WTC11 (cell line): ENCODE results near the gene IBA57. TPM values are rescaled to one million over a fixed set of nuclear protein-coding genes. Genes with fewer than 3 reads are reported as not detected.

Experiments
- ATAC-seq: fragments of 200-7000 bp; cut with Tn5 transposase; 2 replicates; pipeline ENCODE4 v1.10.0; 2021; ENCODE audit warnings: mild to moderate bottlenecking, moderate library complexity
- Bru-seq: library from RNA; stranded (reverse); fragments of 400-500 nt; gene quantifications from one replicate; lab custom pipeline; 2021; lab: Mats Ljungman, UMichigan
- CTCF ChIA-PET: fragments of 300-600 bp; sonication (Branson Sonifier 250); formaldehyde crosslinking; loops from one replicate; lab custom pipeline; 2021; ENCODE audit warnings: antibody characterized with exemption; lab: Charles Lee
- POLR2A ChIA-PET: fragments of 350-600 bp; sonication (Branson Sonifier 250); formaldehyde crosslinking; loops from one replicate; lab custom pipeline; 2021; ENCODE audit warnings: antibody characterized with exemption; lab: Charles Lee
- DNase-seq: peaks from one replicate; pipeline ENCODE4 v3.0.0; 2021; ENCODE audit warnings: low spot score
- H3K27ac Mint-ChIP-seq: 2 replicates; pipeline ENCODE4 v1.8.0; 2021; ENCODE audit warnings: mixed read lengths
- H3K27me3 Mint-ChIP-seq: 2 replicates; pipeline ENCODE4 v1.8.0; 2021; ENCODE audit warnings: low read depth, mild to moderate bottlenecking, moderate library complexity, mixed read lengths
- H3K36me3 Mint-ChIP-seq: 2 replicates; pipeline ENCODE4 v1.8.0; 2021; ENCODE audit warnings: mixed read lengths
- H3K4me1 Mint-ChIP-seq: 2 replicates; pipeline ENCODE4 v1.8.0; 2022; ENCODE audit warnings: mixed read lengths
- H3K4me3 Mint-ChIP-seq: 2 replicates; pipeline ENCODE4 v1.8.0; 2021; ENCODE audit warnings: mild to moderate bottlenecking, moderate library complexity, mixed read lengths
- H3K9me3 Mint-ChIP-seq: 2 replicates; pipeline ENCODE4 v1.8.0; 2021; ENCODE audit warnings: mixed read lengths
- CTCF ChIP-seq: fragments of 200-600 bp; IDR thresholded peaks from 2 replicates; pipeline ENCODE4 v1.8.0; 2022; ENCODE audit warnings: antibody characterized with exemption
- ELF4 ChIP-seq: sonication (generic); formaldehyde crosslinking; IDR thresholded peaks from 2 replicates; pipeline ENCODE4 v1.8.1; 2022; ENCODE audit warnings: low read depth, mild to moderate bottlenecking, moderate library complexity, missing genetic modification reagents
- FOXJ3 ChIP-seq: sonication (generic); formaldehyde crosslinking; IDR thresholded peaks from 2 replicates; pipeline ENCODE4 v1.9.0; 2021; ENCODE audit warnings: missing genetic modification reagents, mild to moderate bottlenecking, borderline replicate concordance
- FOXP1 ChIP-seq: sonication (generic); formaldehyde crosslinking; IDR thresholded peaks from 2 replicates; pipeline ENCODE4 v1.8.0; 2022; ENCODE audit warnings: missing genetic modification reagents, mild to moderate bottlenecking, moderate library complexity, borderline replicate concordance
- GABPB1 ChIP-seq: sonication (generic); formaldehyde crosslinking; IDR thresholded peaks from 2 replicates; pipeline ENCODE4 v1.8.1; 2023; ENCODE audit warnings: mild to moderate bottlenecking, missing genetic modification reagents
- GRHL2 ChIP-seq: fragments of 250-450 bp; sonication (Bioruptor Pico); IDR thresholded peaks from 2 replicates; pipeline ENCODE4 v1.8.0; 2022; ENCODE audit warnings: mild to moderate bottlenecking, moderate library complexity; ENCODE audit not compliant: insufficient replicate concordance, severe bottlenecking
- JUN ChIP-seq: sonication (generic); formaldehyde crosslinking; IDR thresholded peaks from 2 replicates; pipeline ENCODE4 v1.8.0; 2023; ENCODE audit warnings: mild to moderate bottlenecking, missing genetic modification reagents
- MLX ChIP-seq: sonication (generic); formaldehyde crosslinking; IDR thresholded peaks from 2 replicates; pipeline ENCODE4 v1.8.1; 2023; ENCODE audit warnings: mild to moderate bottlenecking, missing genetic modification reagents, moderate library complexity
- MXD4 ChIP-seq: fragments of 250-450 bp; sonication (Bioruptor Pico); IDR thresholded peaks from 2 replicates; pipeline ENCODE4 v1.8.0; 2021; ENCODE audit warnings: mild to moderate bottlenecking, moderate library complexity, borderline replicate concordance
- NFE2L1 ChIP-seq: sonication (generic); formaldehyde crosslinking; IDR thresholded peaks from 2 replicates; pipeline ENCODE4 v1.8.1; 2023; ENCODE audit warnings: missing genetic modification reagents
- NR1H2 ChIP-seq: sonication (generic); formaldehyde crosslinking; IDR thresholded peaks from 2 replicates; pipeline ENCODE4 v1.9.0; 2021; ENCODE audit warnings: mild to moderate bottlenecking, moderate library complexity, missing genetic modification reagents
- NR3C1 ChIP-seq: sonication (generic); formaldehyde crosslinking; conservative IDR thresholded peaks from 2 replicates; pipeline ENCODE4 v1.8.1; 2023; ENCODE audit warnings: low read depth, mild to moderate bottlenecking, missing genetic modification reagents
- PRRX2 ChIP-seq: fragments of 250-450 bp; sonication (Bioruptor Pico); IDR thresholded peaks from 2 replicates; pipeline ENCODE4 v1.8.0; 2021; ENCODE audit warnings: mild to moderate bottlenecking
- STAT6 ChIP-seq: sonication (generic); formaldehyde crosslinking; conservative IDR thresholded peaks from 2 replicates; pipeline ENCODE4 v1.8.1; 2023; ENCODE audit warnings: mild to moderate bottlenecking, low read depth, missing genetic modification reagents, moderate library complexity
- TCF7 ChIP-seq: sonication (generic); formaldehyde crosslinking; IDR thresholded peaks from 2 replicates; pipeline ENCODE4 v1.8.0; 2022; ENCODE audit warnings: mild to moderate bottlenecking, low read depth, missing genetic modification reagents, moderate library complexity
- TEAD4 ChIP-seq: sonication (generic); formaldehyde crosslinking; IDR thresholded peaks from 2 replicates; pipeline ENCODE4 v1.8.0; 2022; ENCODE audit warnings: mild to moderate bottlenecking, missing genetic modification reagents
- ZBTB21 ChIP-seq: sonication (generic); formaldehyde crosslinking; IDR thresholded peaks from 2 replicates; pipeline ENCODE4 v1.8.1; 2023; ENCODE audit warnings: mild to moderate bottlenecking, missing genetic modification reagents, borderline replicate concordance
- ZNF232 ChIP-seq: sonication (generic); formaldehyde crosslinking; IDR thresholded peaks from 2 replicates; pipeline ENCODE4 v1.8.0; 2022; ENCODE audit warnings: mild to moderate bottlenecking, missing genetic modification reagents
- ZNF263 ChIP-seq: sonication (generic); formaldehyde crosslinking; IDR thresholded peaks from 2 replicates; pipeline ENCODE4 v1.8.1; 2022; ENCODE audit warnings: low read depth, mild to moderate bottlenecking, moderate library complexity, missing genetic modification reagents
- ZNF396 ChIP-seq: fragments of 250-450 bp; sonication (Bioruptor Pico); IDR thresholded peaks from 2 replicates; pipeline ENCODE4 v1.8.0; 2021; ENCODE audit warnings: mild to moderate bottlenecking, moderate library complexity, borderline replicate concordance
- ZNF423 ChIP-seq: fragments of 250-450 bp; sonication (Bioruptor Pico); IDR thresholded peaks from 2 replicates; pipeline ENCODE4 v2.1.2; 2022; ENCODE audit warnings: mild to moderate bottlenecking, moderate library complexity
- long read RNA-seq, 3 experiments: library from RNA in 1 of 3; library from capped mRNA in 1 of 3; library from polyadenylated mRNA in 1 of 3; unstranded in 2 of 3; stranded (forward) in 1 of 3; transcript quantifications; one replicate each; pipeline ENCODE4 v2.0.0, GENCODE V29; 2021
- total RNA-seq: library from RNA; stranded (reverse); gene quantifications from 3 replicates; pipeline ENCODE4 v1.2.3, GENCODE V29; 2021
- TF ChIP-seq, protein P1 (sequence below): sonication (generic); formaldehyde crosslinking; IDR thresholded peaks from 2 replicates; pipeline ENCODE4 v1.8.1; 2023; ENCODE audit warnings: mild to moderate bottlenecking, missing genetic modification reagents, moderate library complexity
- TF ChIP-seq, protein P2 (sequence below): sonication (generic); formaldehyde crosslinking; IDR thresholded peaks from 2 replicates; pipeline ENCODE4 v1.8.1; 2022; ENCODE audit warnings: mild to moderate bottlenecking, moderate library complexity, missing genetic modification reagents
- TF ChIP-seq, protein P3 (sequence below): sonication (generic); formaldehyde crosslinking; IDR thresholded peaks from 2 replicates; pipeline ENCODE4 v1.8.0; 2022; ENCODE audit warnings: mild to moderate bottlenecking, missing genetic modification reagents
- TF ChIP-seq, protein P4 (sequence below): sonication (generic); formaldehyde crosslinking; IDR thresholded peaks from 2 replicates; pipeline ENCODE4 v1.8.1; 2023; ENCODE audit warnings: mild to moderate bottlenecking, missing genetic modification reagents

IBA57 gene
- total RNA-seq: 11.4 to 12.5 TPM (median 12.1 TPM) in 3 replicates
- Bru-seq, nascent RNA: percentile 59 among the genes with signal in this experiment
- long read RNA-seq, experiment 1, full-length matches to known transcripts: 17 of 23 reads
- long read RNA-seq, experiment 1, partial matches to known transcripts: 1 of 23 reads
- long read RNA-seq, experiment 1, other reads (novel, unspliced or antisense): 5 of 23 reads
- long read RNA-seq, experiment 2, full-length matches to known transcripts: 4 of 13 reads
- long read RNA-seq, experiment 2, partial matches to known transcripts: 0 of 13 reads
- long read RNA-seq, experiment 2, other reads (novel, unspliced or antisense): 9 of 13 reads
- long read RNA-seq, experiment 3, full-length matches to known transcripts: 1 of 1 reads
- long read RNA-seq, experiment 3, partial matches to known transcripts: 0 of 1 reads
- long read RNA-seq, experiment 3, other reads (novel, unspliced or antisense): 0 of 1 reads

- Mint-ChIP-seq H3K4me1 (peaks cover 13% of the 10 kb centered on the region; the same call in 1 of the 2 replicates), H3K36me3 (no peaks in the 10 kb centered on the region), H3K4me3 (peak within 1 kb of the TSS; percentile 85), H3K27ac (peak within 1 kb of the TSS; percentile 98), H3K9me3 (no peaks in the 10 kb centered on the region), H3K27me3 (peaks cover 6% of the 10 kb centered on the region; the same call in 1 of the 2 replicates)
- POLR2A ChIA-PET: interaction anchor here (0.6 to 1.3 kb wide), 6 partner anchors 8 to 299 kb away, joined by 3 to 11 read pairs (median 3); partner anchors contain the start of gene ARF1
- peak; percentile 99 for DNase-seq
- CTCF ChIA-PET: interaction anchor here (0.6 to 4.3 kb wide), 26 partner anchors 9 to 1968 kb away, joined by 3 to 39 read pairs (median 5); partner anchors contain the start of genes ARF1, GJC2 and GUK1
- peak; percentile 94 for ATAC-seq
- TF ChIP-seq ZNF423 (CRISPR knock-in tag): peak; percentile 24; the same call in 1 of the 2 replicates
- 0 out of 2 replicates have a peak, but pooled peaks have one; percentile 41 for TF ChIP-seq ZNF232 (CRISPR knock-in tag)
- TF ChIP-seq MLX (CRISPR knock-in tag): no peak
- no peak for TF ChIP-seq TCF7
- TF ChIP-seq ZNF263 (CRISPR knock-in tag): no peak
- TF ChIP-seq TEAD4 (CRISPR knock-in tag): no peak
- TF ChIP-seq ELF4 (CRISPR knock-in tag): no peak
- TF ChIP-seq, protein P1, sequence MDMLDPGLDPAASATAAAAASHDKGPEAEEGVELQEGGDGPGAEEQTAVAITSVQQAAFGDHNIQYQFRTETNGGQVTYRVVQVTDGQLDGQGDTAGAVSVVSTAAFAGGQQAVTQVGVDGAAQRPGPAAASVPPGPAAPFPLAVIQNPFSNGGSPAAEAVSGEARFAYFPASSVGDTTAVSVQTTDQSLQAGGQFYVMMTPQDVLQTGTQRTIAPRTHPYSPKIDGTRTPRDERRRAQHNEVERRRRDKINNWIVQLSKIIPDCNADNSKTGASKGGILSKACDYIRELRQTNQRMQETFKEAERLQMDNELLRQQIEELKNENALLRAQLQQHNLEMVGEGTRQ (CRISPR knock-in tag): no peak
- no peak for TF ChIP-seq ZNF396 (CRISPR knock-in tag)
- peak; percentile 71 for TF ChIP-seq CTCF
- peak; percentile 97 for TF ChIP-seq ZBTB21 (CRISPR knock-in tag)
- no peak; the same call in 1 of the 2 replicates for TF ChIP-seq NFE2L1
- no peak for TF ChIP-seq NR1H2 (CRISPR knock-in tag)
- TF ChIP-seq, protein P2, sequence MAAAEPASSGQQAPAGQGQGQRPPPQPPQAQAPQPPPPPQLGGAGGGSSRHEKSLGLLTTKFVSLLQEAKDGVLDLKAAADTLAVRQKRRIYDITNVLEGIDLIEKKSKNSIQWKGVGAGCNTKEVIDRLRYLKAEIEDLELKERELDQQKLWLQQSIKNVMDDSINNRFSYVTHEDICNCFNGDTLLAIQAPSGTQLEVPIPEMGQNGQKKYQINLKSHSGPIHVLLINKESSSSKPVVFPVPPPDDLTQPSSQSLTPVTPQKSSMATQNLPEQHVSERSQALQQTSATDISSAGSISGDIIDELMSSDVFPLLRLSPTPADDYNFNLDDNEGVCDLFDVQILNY: peak; percentile 98
- TF ChIP-seq NR3C1: no peak
- TF ChIP-seq PRRX2 (CRISPR knock-in tag): peak; percentile 74; the same call in 1 of the 2 replicates
- no peak for TF ChIP-seq FOXJ3 (CRISPR knock-in tag)
- TF ChIP-seq JUN (CRISPR knock-in tag): 0 out of 2 replicates have a peak, but pooled peaks have one; percentile 75
- TF ChIP-seq, protein P3, sequence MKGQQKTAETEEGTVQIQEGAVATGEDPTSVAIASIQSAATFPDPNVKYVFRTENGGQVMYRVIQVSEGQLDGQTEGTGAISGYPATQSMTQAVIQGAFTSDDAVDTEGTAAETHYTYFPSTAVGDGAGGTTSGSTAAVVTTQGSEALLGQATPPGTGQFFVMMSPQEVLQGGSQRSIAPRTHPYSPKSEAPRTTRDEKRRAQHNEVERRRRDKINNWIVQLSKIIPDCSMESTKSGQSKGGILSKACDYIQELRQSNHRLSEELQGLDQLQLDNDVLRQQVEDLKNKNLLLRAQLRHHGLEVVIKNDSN (CRISPR knock-in tag): no peak
- TF ChIP-seq, protein P4, sequence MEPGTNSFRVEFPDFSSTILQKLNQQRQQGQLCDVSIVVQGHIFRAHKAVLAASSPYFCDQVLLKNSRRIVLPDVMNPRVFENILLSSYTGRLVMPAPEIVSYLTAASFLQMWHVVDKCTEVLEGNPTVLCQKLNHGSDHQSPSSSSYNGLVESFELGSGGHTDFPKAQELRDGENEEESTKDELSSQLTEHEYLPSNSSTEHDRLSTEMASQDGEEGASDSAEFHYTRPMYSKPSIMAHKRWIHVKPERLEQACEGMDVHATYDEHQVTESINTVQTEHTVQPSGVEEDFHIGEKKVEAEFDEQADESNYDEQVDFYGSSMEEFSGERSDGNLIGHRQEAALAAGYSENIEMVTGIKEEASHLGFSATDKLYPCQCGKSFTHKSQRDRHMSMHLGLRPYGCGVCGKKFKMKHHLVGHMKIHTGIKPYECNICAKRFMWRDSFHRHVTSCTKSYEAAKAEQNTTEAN (CRISPR knock-in tag): no peak
- TF ChIP-seq GRHL2: no peak
- no peak for TF ChIP-seq MXD4 (CRISPR knock-in tag)
- TF ChIP-seq STAT6: no peak
- peak; percentile 27 for TF ChIP-seq GABPB1 (CRISPR knock-in tag)
- peak; percentile 77 for TF ChIP-seq FOXP1
Observed at GRCh38 chr1:228165372-228166169, at the start of gene IBA57. Gene IBA57, plus strand, starts transcription at chr1:228165804. Its CDS starts 13 bp downstream, at chr1:228165817.
